ENCODE results near the gene TPH2. TPM values are rescaled to one million over a fixed set of nuclear protein-coding genes. Genes with fewer than 3 reads are reported as not detected.

Gene TPH2
- total RNA-seq, 3 donors from 2014 or later = not detected

DNA sequence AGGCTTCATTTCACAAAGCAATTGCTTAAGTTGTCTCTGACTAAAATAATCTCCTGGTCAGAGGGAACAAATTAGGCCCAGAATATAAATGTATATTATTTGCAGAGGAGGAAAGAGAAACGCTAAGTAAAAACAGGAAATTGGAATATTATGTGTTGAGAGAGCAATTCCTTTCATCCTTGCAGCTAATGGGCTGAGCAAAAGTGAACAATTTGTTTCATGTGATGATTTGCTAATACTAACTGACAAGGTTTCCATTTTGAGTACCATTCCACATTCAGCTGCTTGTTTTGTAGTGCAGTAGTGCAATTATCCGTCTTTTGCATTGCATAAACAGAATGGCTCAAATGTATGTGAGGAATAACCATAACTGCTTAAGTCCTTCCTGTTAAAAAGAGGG lies 103.2 kb downstream of the TPH2 start:
- intact Hi-C loops (cut with DNase I; ENCODE audit: low total_unique reads) = no loop called here
- Histone ChIP-seq H3K27ac (no peak overlapping the region), H3K36me3 (no peaks in the 10 kb centered on the region), H3K4me3 (no peak overlapping the region), H3K27me3 (no peaks in the 10 kb centered on the region), H3K9me3 (peaks cover 0 to 11% of the 10 kb centered on the region in 2 donors), H3K4me1 (no peaks in the 10 kb centered on the region)
- TF ChIP-seq POLR2AphosphoS5 (IDR thresholded peaks at IDR 0.05) (no peak), POLR2A (IDR thresholded peaks at IDR 0.05) (no peak)
- TF ChIP-seq, protein P1, sequence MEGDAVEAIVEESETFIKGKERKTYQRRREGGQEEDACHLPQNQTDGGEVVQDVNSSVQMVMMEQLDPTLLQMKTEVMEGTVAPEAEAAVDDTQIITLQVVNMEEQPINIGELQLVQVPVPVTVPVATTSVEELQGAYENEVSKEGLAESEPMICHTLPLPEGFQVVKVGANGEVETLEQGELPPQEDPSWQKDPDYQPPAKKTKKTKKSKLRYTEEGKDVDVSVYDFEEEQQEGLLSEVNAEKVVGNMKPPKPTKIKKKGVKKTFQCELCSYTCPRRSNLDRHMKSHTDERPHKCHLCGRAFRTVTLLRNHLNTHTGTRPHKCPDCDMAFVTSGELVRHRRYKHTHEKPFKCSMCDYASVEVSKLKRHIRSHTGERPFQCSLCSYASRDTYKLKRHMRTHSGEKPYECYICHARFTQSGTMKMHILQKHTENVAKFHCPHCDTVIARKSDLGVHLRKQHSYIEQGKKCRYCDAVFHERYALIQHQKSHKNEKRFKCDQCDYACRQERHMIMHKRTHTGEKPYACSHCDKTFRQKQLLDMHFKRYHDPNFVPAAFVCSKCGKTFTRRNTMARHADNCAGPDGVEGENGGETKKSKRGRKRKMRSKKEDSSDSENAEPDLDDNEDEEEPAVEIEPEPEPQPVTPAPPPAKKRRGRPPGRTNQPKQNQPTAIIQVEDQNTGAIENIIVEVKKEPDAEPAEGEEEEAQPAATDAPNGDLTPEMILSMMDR (IDR thresholded peaks at IDR 0.05) = no peak
- no peak for DNase-seq (ENCODE audit: low spot score in 2 of 2)

DNA sequence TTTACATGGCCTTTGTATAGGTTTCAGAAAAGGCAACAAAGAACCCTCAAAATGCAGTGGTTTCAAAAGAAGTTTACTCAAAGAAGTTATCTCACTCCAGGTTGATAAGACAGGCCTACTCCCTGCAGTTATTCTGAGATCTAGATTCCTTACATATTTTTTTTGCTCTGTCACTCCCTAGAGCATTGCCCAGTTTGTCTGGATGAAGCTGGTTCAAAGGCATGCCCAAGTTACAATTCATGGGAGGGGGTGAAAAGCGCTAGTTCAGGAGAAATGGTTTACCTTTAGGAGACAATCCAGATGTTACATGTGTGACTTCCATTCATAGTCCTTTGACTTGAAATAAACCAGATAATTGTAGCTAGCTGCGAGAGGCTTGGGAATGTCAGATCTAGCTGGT lies 115.0 kb downstream of the TPH2 start:
- intact Hi-C loops (cut with DNase I; ENCODE audit: low total_unique reads) = no loop called here
- H3K27me3 ChIP-seq = no peaks in the 10 kb centered on the region
- no peaks in the 10 kb centered on the region for H3K9me3 ChIP-seq
- TF ChIP-seq POLR2AphosphoS5 (IDR thresholded peaks at IDR 0.05) = no peak
- TF ChIP-seq, protein P1 (IDR thresholded peaks at IDR 0.05) = no peak
- DNase-seq (ENCODE audit: low spot score in 2 of 2) = no peak
- H3K4me1 ChIP-seq = no peaks in the 10 kb centered on the region
- H3K36me3 ChIP-seq = no peaks in the 10 kb centered on the region
- H3K4me3 ChIP-seq = no peak overlapping the region
- H3K27ac ChIP-seq = no peak overlapping the region

DNA sequence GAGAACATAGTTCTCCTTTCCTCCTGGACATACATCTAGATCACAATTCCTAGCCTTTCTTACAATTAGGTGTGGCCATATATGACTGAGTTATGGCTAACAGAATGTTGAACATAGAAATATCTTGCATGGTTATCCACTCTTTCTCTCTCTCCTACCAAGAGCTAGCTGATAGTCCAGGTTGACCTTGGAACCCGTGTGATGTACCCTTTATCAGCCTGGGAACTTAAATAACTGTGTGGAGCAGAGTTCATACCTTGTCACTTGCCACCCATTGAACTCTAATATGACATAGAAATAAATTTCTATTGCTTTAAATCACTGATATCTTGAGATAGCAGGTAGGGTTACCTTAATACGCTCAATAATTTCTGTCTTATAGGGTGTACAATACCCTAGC lies 115.9 kb downstream of the TPH2 start:
- Histone ChIP-seq H3K27me3 (no peaks in the 10 kb centered on the region), H3K36me3 (no peaks in the 10 kb centered on the region), H3K4me3 (no peak overlapping the region), H3K9me3 (no peaks in the 10 kb centered on the region), H3K4me1 (no peaks in the 10 kb centered on the region), H3K27ac (no peak overlapping the region)
- TF ChIP-seq POLR2A (IDR thresholded peaks at IDR 0.05) (no peak), POLR2AphosphoS5 (IDR thresholded peaks at IDR 0.05) (no peak)
- TF ChIP-seq, protein P1 (IDR thresholded peaks at IDR 0.05) = no peak
- no peak for DNase-seq (ENCODE audit: low spot score in 2 of 2)
- intact Hi-C loops (cut with DNase I; ENCODE audit: low total_unique reads) = no loop called here

DNA sequence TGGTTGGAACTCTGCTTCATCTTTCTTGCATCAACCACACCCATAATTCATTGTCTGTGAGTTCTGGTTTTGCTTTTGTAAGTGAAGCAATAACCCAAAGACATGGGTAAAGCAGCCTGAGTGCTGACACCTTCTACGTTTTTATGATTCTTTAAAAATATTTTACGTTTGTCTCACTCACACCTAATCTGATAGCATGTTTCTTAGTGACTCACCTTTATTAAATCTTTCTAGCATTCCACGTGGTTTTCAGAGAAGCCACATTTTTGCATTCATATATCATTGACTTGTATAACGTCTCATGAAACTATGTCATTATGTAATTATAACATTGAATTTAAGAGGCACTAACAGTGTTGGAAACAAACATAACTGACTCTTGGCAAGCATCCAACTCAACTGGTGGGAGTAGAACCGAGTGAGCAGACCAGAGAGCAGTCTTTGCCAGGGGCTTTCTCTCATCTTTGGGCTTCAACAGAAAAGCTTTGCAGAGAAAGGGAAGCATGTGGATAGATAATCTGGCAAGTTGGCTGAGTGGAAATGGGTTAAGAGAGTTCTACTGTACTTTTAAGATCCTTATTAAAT lies 118.8 kb downstream of the TPH2 start:
- H3K4me3 ChIP-seq = no peak overlapping the region
- no peaks in the 10 kb centered on the region for H3K4me1 ChIP-seq
- no peaks in the 10 kb centered on the region for H3K36me3 ChIP-seq
- no peaks in the 10 kb centered on the region for H3K9me3 ChIP-seq
- H3K27me3 ChIP-seq = no peaks in the 10 kb centered on the region
- H3K27ac ChIP-seq = no peak overlapping the region
- TF ChIP-seq POLR2A (IDR thresholded peaks at IDR 0.05) = no peak
- TF ChIP-seq, protein P1 (IDR thresholded peaks at IDR 0.05) = no peak
- TF ChIP-seq POLR2AphosphoS5 (IDR thresholded peaks at IDR 0.05) = no peak
- DNase-seq (ENCODE audit: low spot score in 2 of 2) = no peak
- intact Hi-C loops (cut with DNase I; ENCODE audit: low total_unique reads) = no loop called here

DNA sequence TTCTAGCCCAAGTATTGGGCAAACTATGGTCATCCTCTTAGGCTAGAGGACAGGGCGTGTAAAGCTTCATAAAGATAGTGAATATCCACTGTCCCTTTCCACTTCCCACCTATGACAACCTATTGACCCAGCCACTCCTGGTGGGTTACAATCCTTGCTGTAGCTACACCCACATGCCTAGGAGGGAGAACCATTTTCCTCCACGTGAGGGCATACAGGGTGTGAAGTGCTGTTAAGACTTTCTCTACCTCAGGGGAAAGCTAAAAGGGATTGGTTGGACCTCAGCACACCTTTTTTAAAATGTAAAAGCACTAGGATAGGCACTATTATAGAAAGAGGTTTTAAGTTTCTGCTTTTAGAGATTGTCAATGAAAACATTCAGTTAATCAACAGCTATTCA lies 124.4 kb downstream of the TPH2 start:
- H3K9me3 ChIP-seq = no peaks in the 10 kb centered on the region
- no peaks in the 10 kb centered on the region for H3K4me1 ChIP-seq
- intact Hi-C loops (cut with DNase I; ENCODE audit: low total_unique reads) = no loop called here
- no peaks in the 10 kb centered on the region for H3K36me3 ChIP-seq
- no peak for DNase-seq (ENCODE audit: low spot score in 2 of 2)
- no peaks in the 10 kb centered on the region for H3K27me3 ChIP-seq
- TF ChIP-seq POLR2A (IDR thresholded peaks at IDR 0.05) (no peak), POLR2AphosphoS5 (IDR thresholded peaks at IDR 0.05) (no peak)
- TF ChIP-seq, protein P1 (IDR thresholded peaks at IDR 0.05) = no peak
- H3K4me3 ChIP-seq = no peak overlapping the region
- H3K27ac ChIP-seq = no peak overlapping the region
